SK-N-SH (cell line): ENCODE results near the gene RBM47. TPM values are rescaled to one million over a fixed set of nuclear protein-coding genes. Genes with fewer than 3 reads are reported as not detected.
"Not testable (repeated sequence)": the region's sequence is repeated elsewhere in the genome, so short reads cannot be mapped to it uniquely, and the experiment has no call there.

Experiments
- CTCF ChIA-PET: fragments of 300-600, 350-600 bp; formaldehyde crosslinking; extraction: SDS; loops from one replicate; lab custom pipeline; 2021; lab: Yijun Ruan, JAX
- POLR2A ChIA-PET: fragments of 350-600 bp; sonication (Branson Sonifier 250); formaldehyde crosslinking; extraction: SDS; loops from one replicate; lab custom pipeline; 2020; ENCODE audit warnings: antibody characterized with exemption, inconsistent platforms; lab: Yijun Ruan, JAX
- DNase-seq: peaks from one replicate; pipeline ENCODE4 v3.0.0; 2012
- H2AFZ ChIP-seq: fragments of 200-600 bp; sonication (generic); 2 replicates; pipeline ENCODE4 v1.8.1; 2016; ENCODE audit warnings: antibody characterized with exemption, mild to moderate bottlenecking, low read depth
- H3F3A ChIP-seq: fragments of 200-600 bp; sonication (generic); replicated peaks from 2 replicates; pipeline ENCODE3; 2016; ENCODE audit warnings: antibody characterized with exemption, mild to moderate bottlenecking; ENCODE audit not compliant: insufficient read depth
- H3K27ac ChIP-seq, 2 experiments: fragments of 200-500 bp in 1 of 2; fragments of 200-600 bp in 1 of 2; sonication (Bioruptor generic) in 1 of 2; sonication (generic), shearing (Covaris generic) in 1 of 2; 2 replicates each; pipeline versions ENCODE4 v1.5.1 to v1.6.1; 2014 to 2016; ENCODE audit warnings: low read depth in 2 of 2, inconsistent platforms in 1 of 2, low read length in 1 of 2, mild to moderate bottlenecking in 1 of 2, mixed read lengths in 1 of 2
- H3K27me3 ChIP-seq: fragments of 200-600 bp; sonication (generic), shearing (Covaris generic); 2 replicates; pipeline ENCODE4 v1.6.1; 2016; ENCODE audit warnings: mixed run types; ENCODE audit not compliant: insufficient read depth
- H3K36me3 ChIP-seq, 2 experiments: fragments of 200-500 bp in 1 of 2; fragments of 200-600 bp in 1 of 2; sonication (Bioruptor generic) in 1 of 2; sonication (generic) in 1 of 2; replicated peaks in 1 of 2; 2 replicates each; pipeline versions ENCODE3 to v1.5.1; 2014 to 2016; ENCODE audit warnings: low read length in 1 of 2, mild to moderate bottlenecking in 1 of 2; ENCODE audit not compliant: insufficient read depth in 2 of 2, control insufficient read depth in 1 of 2
- H3K4me1 ChIP-seq, 2 experiments: fragments of 200-500 bp in 1 of 2; fragments of 200-600 bp in 1 of 2; sonication (Bioruptor generic) in 1 of 2; sonication (generic), shearing (Covaris generic) in 1 of 2; 2 replicates each; pipeline versions ENCODE4 v1.5.1 to v1.6.1; 2014 to 2016; ENCODE audit warnings: low read depth in 1 of 2, low read length in 1 of 2, mixed run types in 1 of 2; ENCODE audit not compliant: insufficient read depth in 2 of 2, control insufficient read depth in 1 of 2
- H3K4me2 ChIP-seq: fragments of 200-600 bp; sonication (generic), shearing (Covaris generic); 2 replicates; pipeline ENCODE4 v1.6.1; 2017; ENCODE audit warnings: mixed run types
- H3K4me3 ChIP-seq, 2 experiments: fragments of 200-500 bp in 1 of 2; fragments of 200-600 bp in 1 of 2; sonication (Bioruptor generic) in 1 of 2; sonication (generic), shearing (Covaris generic) in 1 of 2; 2 replicates each; pipeline versions ENCODE4 v1.5.1 to v1.8.1; 2014 to 2016; ENCODE audit warnings: low read depth in 2 of 2, inconsistent platforms in 1 of 2, low read length in 1 of 2, mild to moderate bottlenecking in 1 of 2, mixed read lengths in 1 of 2, moderate library complexity in 1 of 2
- H3K79me2 ChIP-seq: fragments of 200-600 bp; sonication (generic); 2 replicates; pipeline ENCODE4 v1.8.1; 2017; ENCODE audit warnings: mild to moderate bottlenecking; ENCODE audit not compliant: insufficient read depth
- H3K9ac ChIP-seq: fragments of 200-600 bp; sonication (generic); 2 replicates; pipeline ENCODE4 v1.6.1; 2017; ENCODE audit warnings: mixed run types
- H3K9me2 ChIP-seq: fragments of 200-600 bp; sonication (generic); 2 replicates; pipeline ENCODE4 v1.6.1; 2017; ENCODE audit warnings: mixed run types
- H3K9me3 ChIP-seq: fragments of 200-600 bp; sonication (generic); 2 replicates; pipeline ENCODE4 v1.6.1; 2017; ENCODE audit warnings: mixed run types, mild to moderate bottlenecking, moderate library complexity
- H4K20me1 ChIP-seq: fragments of 200-600 bp; sonication (generic); 2 replicates; pipeline ENCODE4 v1.6.1; 2017; ENCODE audit warnings: mild to moderate bottlenecking, mixed run types; ENCODE audit not compliant: insufficient read depth
- ELF1 ChIP-seq: IDR thresholded peaks from 2 replicates; pipeline ENCODE4 v1.4.0; 2012
- EZH2phosphoT487 ChIP-seq: fragments of 200-600 bp; sonication (generic); IDR thresholded peaks from 2 replicates; pipeline ENCODE4 v1.6.1; 2017; ENCODE audit warnings: low read depth, mixed run types, mild to moderate bottlenecking, antibody characterized with exemption, moderate library complexity, borderline replicate concordance
- FOSL2 ChIP-seq: IDR thresholded peaks from 2 replicates; pipeline ENCODE4 v1.4.0; 2012; ENCODE audit warnings: low read depth, mild to moderate bottlenecking, moderate library complexity, borderline replicate concordance
- GABPA ChIP-seq: IDR thresholded peaks from 2 replicates; pipeline ENCODE4 v1.4.0; 2012; ENCODE audit warnings: low read depth, mild to moderate bottlenecking
- MEF2A ChIP-seq: IDR thresholded peaks from 2 replicates; pipeline ENCODE4 v1.4.0; 2012; ENCODE audit warnings: low read depth, borderline replicate concordance
- MXI1 ChIP-seq: IDR thresholded peaks from 2 replicates; pipeline ENCODE4 v1.6.1; 2012; ENCODE audit warnings: mild to moderate bottlenecking, low read depth, low read length, improper control_type of control experiment
- NFIC ChIP-seq: IDR thresholded peaks from 2 replicates; pipeline ENCODE4 v1.4.0; 2012; ENCODE audit warnings: borderline replicate concordance
- RAD21 ChIP-seq: IDR thresholded peaks from 2 replicates; pipeline ENCODE4 v1.6.1; 2012; ENCODE audit warnings: mild to moderate bottlenecking, low read length
- SIN3A ChIP-seq: IDR thresholded peaks from 2 replicates; pipeline ENCODE4 v1.6.1; 2012; ENCODE audit warnings: low read depth, mild to moderate bottlenecking, low read length, moderate library complexity, borderline replicate concordance
- TAF1 ChIP-seq: IDR thresholded peaks from 2 replicates; pipeline ENCODE4 v1.6.1; 2012; ENCODE audit warnings: low read depth, mild to moderate bottlenecking, low read length, moderate library complexity, borderline replicate concordance
- TEAD4 ChIP-seq: IDR thresholded peaks from 2 replicates; pipeline ENCODE4 v1.4.0; 2012; ENCODE audit warnings: mild to moderate bottlenecking, borderline replicate concordance; ENCODE audit not compliant: insufficient read depth
- YY1 ChIP-seq: IDR thresholded peaks from 2 replicates; pipeline ENCODE4 v1.4.0; 2012; ENCODE audit warnings: low read depth, mild to moderate bottlenecking
- WGBS: methylation state at CpG from one replicate; pipeline ENCODE4 v1.1.6; 2017; ENCODE audit warnings: low lambda C conversion rate; 5-methylcytosine and 5-hydroxymethylcytosine counted together
- polyA plus RNA-seq, 3 experiments: library from polyadenylated mRNA; depleted of rRNA; stranded (reverse); fragments of >200 nt; gene quantifications; 2 replicates each; pipeline ENCODE4 v1.2.3, GENCODE V29; 2012
- TF ChIP-seq, protein P1 (sequence below): fragments of 200-600 bp; sonication (generic); IDR thresholded peaks from 2 replicates; pipeline ENCODE4 v1.6.1; 2017; ENCODE audit warnings: antibody characterized with exemption, mild to moderate bottlenecking, moderate library complexity
- TF ChIP-seq, protein P2 (sequence below): fragments of 150-350 bp; IDR thresholded peaks from 2 replicates; pipeline ENCODE4 v1.6.1; 2016; ENCODE audit warnings: mild to moderate bottlenecking, low read depth, low read length

RBM47 gene
- polyA plus RNA-seq, 1 of the 3 experiments (the other 2 are of a cell fraction) = 6.8 TPM

DNA sequence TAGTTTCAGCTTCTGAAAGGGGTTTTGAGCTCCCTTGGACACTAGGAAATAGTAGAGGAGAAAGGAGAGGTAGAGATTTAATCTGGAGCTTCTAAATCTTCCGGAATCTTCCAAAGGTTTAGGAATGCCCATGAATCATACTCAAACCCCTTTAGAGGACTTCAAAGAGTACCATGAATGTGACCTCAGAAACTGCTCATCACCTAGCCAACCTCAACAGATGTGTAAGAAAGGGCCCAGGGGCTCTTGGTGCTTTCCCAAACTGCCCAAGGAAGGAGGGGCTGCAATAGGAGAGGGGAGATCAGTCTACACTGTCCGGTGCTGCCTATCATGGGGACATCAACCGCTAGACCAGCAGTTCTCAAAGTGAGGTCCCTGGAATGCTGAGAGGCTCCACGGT is 109.1 kb downstream of the RBM47 start:
- TF ChIP-seq SIN3A (no peak), RAD21 (no peak), YY1 (no peak), GABPA (no peak), TAF1 (no peak), TEAD4 (no peak), MXI1 (no peak), ELF1 (no peak), MEF2A (no peak), NFIC (no peak), EZH2phosphoT487 (no peak), FOSL2 (no peak)
- TF ChIP-seq, protein P1, sequence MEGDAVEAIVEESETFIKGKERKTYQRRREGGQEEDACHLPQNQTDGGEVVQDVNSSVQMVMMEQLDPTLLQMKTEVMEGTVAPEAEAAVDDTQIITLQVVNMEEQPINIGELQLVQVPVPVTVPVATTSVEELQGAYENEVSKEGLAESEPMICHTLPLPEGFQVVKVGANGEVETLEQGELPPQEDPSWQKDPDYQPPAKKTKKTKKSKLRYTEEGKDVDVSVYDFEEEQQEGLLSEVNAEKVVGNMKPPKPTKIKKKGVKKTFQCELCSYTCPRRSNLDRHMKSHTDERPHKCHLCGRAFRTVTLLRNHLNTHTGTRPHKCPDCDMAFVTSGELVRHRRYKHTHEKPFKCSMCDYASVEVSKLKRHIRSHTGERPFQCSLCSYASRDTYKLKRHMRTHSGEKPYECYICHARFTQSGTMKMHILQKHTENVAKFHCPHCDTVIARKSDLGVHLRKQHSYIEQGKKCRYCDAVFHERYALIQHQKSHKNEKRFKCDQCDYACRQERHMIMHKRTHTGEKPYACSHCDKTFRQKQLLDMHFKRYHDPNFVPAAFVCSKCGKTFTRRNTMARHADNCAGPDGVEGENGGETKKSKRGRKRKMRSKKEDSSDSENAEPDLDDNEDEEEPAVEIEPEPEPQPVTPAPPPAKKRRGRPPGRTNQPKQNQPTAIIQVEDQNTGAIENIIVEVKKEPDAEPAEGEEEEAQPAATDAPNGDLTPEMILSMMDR = no peak
- TF ChIP-seq, protein P2, sequence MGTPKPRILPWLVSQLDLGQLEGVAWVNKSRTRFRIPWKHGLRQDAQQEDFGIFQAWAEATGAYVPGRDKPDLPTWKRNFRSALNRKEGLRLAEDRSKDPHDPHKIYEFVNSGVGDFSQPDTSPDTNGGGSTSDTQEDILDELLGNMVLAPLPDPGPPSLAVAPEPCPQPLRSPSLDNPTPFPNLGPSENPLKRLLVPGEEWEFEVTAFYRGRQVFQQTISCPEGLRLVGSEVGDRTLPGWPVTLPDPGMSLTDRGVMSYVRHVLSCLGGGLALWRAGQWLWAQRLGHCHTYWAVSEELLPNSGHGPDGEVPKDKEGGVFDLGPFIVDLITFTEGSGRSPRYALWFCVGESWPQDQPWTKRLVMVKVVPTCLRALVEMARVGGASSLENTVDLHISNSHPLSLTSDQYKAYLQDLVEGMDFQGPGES = no peak
- no peaks in the 10 kb centered on the region for H3K9me2 ChIP-seq
- no peaks in the 10 kb centered on the region for H3K79me2 ChIP-seq
- no peaks in the 10 kb centered on the region for H3K4me1 ChIP-seq
- H3K27ac ChIP-seq = no peak overlapping the region
- no peaks in the 10 kb centered on the region for H3K27me3 ChIP-seq
- H3K9ac ChIP-seq = no peak overlapping the region
- no peaks in the 10 kb centered on the region for H3K36me3 ChIP-seq
- H3K4me3 ChIP-seq = no peak overlapping the region
- POLR2A ChIA-PET = no interaction called here
- no peak overlapping the region for H3K4me2 ChIP-seq
- no peaks in the 10 kb centered on the region for H4K20me1 ChIP-seq
- no peaks in the 10 kb centered on the region for H3F3A ChIP-seq
- DNase-seq = no peak
- no peaks in the 10 kb centered on the region for H3K9me3 ChIP-seq
- CTCF ChIA-PET = no interaction called here
- no peak overlapping the region for H2AFZ ChIP-seq
- 88% methylated on average over 4 of the region's 4 CpGs for WGBS

DNA sequence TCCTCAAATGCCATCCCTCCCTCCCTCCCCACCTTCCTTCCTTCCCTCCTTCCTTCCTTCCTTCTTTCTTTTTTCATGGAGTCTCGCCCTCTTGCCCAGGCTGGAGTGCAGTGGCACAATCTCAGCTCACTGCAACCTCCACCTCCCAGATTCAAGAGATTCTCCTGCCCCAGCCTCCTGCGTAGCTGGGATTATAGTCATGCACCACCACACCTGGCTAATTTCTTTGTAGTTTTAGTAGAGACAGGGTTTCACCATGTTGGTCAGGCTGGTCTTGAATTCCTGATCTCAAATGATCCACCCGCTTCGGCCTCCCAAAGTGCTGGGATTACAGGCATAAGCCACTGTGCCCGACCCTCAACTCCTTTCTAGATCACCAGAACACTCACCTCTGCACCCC is 112.6 kb downstream of the RBM47 start:
- H3K9ac ChIP-seq, POLR2A ChIA-PET, H3K4me3 ChIP-seq, H3K9me3 ChIP-seq, H3F3A ChIP-seq, H3K4me1 ChIP-seq, H4K20me1 ChIP-seq, H3K79me2 ChIP-seq, H3K36me3 ChIP-seq, CTCF ChIA-PET, H2AFZ ChIP-seq, DNase-seq, H3K27ac ChIP-seq, H3K9me2 ChIP-seq, H3K27me3 ChIP-seq, H3K4me2 ChIP-seq: not testable (repeated sequence)
- 81% methylated on average over 5 of the region's 5 CpGs for WGBS
